Suprapubic skin (tissue), 4 donors: ENCODE measurements around the gene CLMN. TPM values are rescaled to one million over a fixed set of nuclear protein-coding genes. Genes with fewer than 3 reads are reported as not detected.

Experiments used
- DNase-seq, 2 donors: peaks; one replicate each; pipeline ENCODE4 v3.0.0-alpha.2; 2019; ENCODE audit warnings: low spot score in 2 of 2
- H3K27ac ChIP-seq: fragments of 200-600 bp; sonication (generic); one replicate; pipeline ENCODE4 v1.5.1; 2019
- H3K27me3 ChIP-seq: fragments of 200-600 bp; sonication (generic); one replicate; pipeline ENCODE4 v1.5.1; 2019
- H3K36me3 ChIP-seq: fragments of 200-600 bp; sonication (generic); one replicate; pipeline ENCODE4 v1.5.1; 2019
- H3K4me1 ChIP-seq: fragments of 200-600 bp; sonication (generic); one replicate; pipeline ENCODE4 v1.5.1; 2019
- H3K4me3 ChIP-seq: fragments of 200-600 bp; sonication (generic); one replicate; pipeline ENCODE4 v1.5.1; 2019; ENCODE audit warnings: mild to moderate bottlenecking
- H3K9me3 ChIP-seq: fragments of 200-600 bp; sonication (generic); one replicate; pipeline ENCODE4 v1.5.1; 2019
- EP300 ChIP-seq: sonication (generic); formaldehyde crosslinking; IDR thresholded peaks from one replicate; pipeline ENCODE4 v1.6.1; 2017; ENCODE audit warnings: antibody characterized with exemption
- POLR2A ChIP-seq, 2 donors: fragments of 450-650 bp; IDR thresholded peaks; one replicate each; pipeline ENCODE4 v1.6.1; 2017; ENCODE audit warnings: antibody characterized with exemption in 2 of 2, mild to moderate bottlenecking in 2 of 2, moderate library complexity in 2 of 2
- POLR2AphosphoS5 ChIP-seq, 3 donors: sonication (generic); formaldehyde crosslinking; IDR thresholded peaks; one replicate each; pipeline ENCODE4 v1.6.1; 2017; ENCODE audit warnings: antibody characterized with exemption in 3 of 3
- WGBS: methylation state at CpG from one replicate; pipeline ENCODE4 v1.1.5; 2018; 5-methylcytosine and 5-hydroxymethylcytosine counted together
- total RNA-seq, 4 donors: library from RNA; depleted of rRNA; stranded (reverse); fragments of >200 nt; gene quantifications; one replicate each; pipeline ENCODE4 v1.1.0, GENCODE V29; 2016
- TF ChIP-seq, protein P1 (sequence below), 2 donors: fragments of 200-600 bp in 1 of 2; fragments of 450-650 bp in 1 of 2; sonication (generic) in 1 of 2; IDR thresholded peaks; one replicate each; pipeline ENCODE4 v1.5.1; 2016 to 2019; ENCODE audit warnings: antibody characterized with exemption in 2 of 2, mild to moderate bottlenecking in 1 of 2, moderate library complexity in 1 of 2

Gene CLMN
- total RNA-seq, 4 donors from 2014 or later = 5.0 to 25.7 (median 7.0) TPM

DNA sequence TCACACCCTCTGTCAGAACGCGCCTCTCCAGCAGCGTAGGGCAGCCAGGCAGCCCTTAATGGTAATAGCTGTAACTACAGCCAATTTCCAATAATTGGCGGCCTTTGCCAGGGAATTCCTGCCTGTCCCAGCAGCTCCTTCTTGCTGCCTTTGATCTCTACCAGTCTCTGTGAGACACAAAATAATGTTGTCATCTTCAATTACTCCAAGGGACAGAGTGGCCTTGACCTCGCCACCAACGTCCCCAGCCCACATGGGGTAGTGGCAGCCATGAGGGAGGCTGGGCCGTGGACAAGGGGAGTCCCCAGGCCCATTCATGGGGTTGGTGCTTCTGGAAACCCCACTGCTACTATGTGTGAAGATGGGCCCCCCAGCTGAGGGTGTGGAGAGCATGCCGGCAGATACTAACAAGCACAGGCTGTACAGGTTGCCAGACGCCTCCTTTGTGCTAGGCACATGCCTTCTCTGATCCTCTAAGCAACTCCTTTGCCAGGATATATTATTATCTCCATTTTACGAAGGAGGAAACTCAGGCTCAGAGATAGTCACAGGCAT is 17.4 kb upstream of the CLMN start:
- Histone ChIP-seq H3K4me1 (peaks cover 17% of the 10 kb centered on the region), H3K27ac (no peak overlapping the region), H3K27me3 (peaks cover 11% of the 10 kb centered on the region), H3K9me3 (no peaks in the 10 kb centered on the region), H3K36me3 (no peaks in the 10 kb centered on the region), H3K4me3 (no peak overlapping the region)
- TF ChIP-seq POLR2A (IDR thresholded peaks at IDR 0.05) = no peak
- DNase-seq = no peak
- 72% methylated on average over 7 of the region's 10 CpGs for WGBS

DNA sequence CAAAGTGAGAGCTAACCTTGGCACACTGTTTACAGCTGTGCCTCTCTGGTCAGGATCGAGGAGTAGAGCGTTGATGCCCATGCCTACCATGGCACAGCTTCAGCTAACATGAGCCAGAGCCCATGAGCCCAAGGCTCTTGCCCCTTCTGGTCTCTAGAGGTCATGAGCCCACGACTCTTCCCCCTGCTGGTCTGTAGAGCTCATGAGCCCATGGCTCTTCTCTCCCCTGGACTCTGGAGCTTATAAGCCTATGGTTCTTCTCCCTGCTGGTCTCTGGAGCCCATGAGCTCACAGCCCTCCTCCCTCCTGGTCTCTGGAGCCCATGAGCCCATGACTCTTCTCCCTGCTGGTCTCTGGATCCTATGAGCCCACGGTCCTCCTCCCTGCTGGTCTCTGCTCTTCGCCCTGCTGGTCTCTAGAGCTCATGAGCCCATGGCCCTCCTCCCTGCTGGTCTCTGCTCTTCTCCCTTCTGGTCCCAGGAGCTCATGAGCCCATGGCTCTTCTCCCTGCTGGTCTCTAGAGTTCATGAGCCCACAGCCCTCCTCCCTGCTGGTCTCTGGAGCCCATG is 16.6 kb upstream of the CLMN start:
- no peak for TF ChIP-seq EP300
- TF ChIP-seq, protein P1, sequence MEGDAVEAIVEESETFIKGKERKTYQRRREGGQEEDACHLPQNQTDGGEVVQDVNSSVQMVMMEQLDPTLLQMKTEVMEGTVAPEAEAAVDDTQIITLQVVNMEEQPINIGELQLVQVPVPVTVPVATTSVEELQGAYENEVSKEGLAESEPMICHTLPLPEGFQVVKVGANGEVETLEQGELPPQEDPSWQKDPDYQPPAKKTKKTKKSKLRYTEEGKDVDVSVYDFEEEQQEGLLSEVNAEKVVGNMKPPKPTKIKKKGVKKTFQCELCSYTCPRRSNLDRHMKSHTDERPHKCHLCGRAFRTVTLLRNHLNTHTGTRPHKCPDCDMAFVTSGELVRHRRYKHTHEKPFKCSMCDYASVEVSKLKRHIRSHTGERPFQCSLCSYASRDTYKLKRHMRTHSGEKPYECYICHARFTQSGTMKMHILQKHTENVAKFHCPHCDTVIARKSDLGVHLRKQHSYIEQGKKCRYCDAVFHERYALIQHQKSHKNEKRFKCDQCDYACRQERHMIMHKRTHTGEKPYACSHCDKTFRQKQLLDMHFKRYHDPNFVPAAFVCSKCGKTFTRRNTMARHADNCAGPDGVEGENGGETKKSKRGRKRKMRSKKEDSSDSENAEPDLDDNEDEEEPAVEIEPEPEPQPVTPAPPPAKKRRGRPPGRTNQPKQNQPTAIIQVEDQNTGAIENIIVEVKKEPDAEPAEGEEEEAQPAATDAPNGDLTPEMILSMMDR (IDR thresholded peaks at IDR 0.05) = no peak
- no peak for TF ChIP-seq POLR2AphosphoS5 (IDR thresholded peaks at IDR 0.05)
- no peak for TF ChIP-seq POLR2A (IDR thresholded peaks at IDR 0.05)
- whole genome bisulfite sequencing = 80% methylated on average over 5 of the region's 5 CpGs
- Histone ChIP-seq H3K27ac (no peak overlapping the region), H3K9me3 (no peaks in the 10 kb centered on the region), H3K27me3 (peaks cover 11% of the 10 kb centered on the region), H3K4me3 (no peak overlapping the region), H3K36me3 (no peaks in the 10 kb centered on the region), H3K4me1 (peaks cover 17% of the 10 kb centered on the region)
- no peak for DNase-seq

DNA sequence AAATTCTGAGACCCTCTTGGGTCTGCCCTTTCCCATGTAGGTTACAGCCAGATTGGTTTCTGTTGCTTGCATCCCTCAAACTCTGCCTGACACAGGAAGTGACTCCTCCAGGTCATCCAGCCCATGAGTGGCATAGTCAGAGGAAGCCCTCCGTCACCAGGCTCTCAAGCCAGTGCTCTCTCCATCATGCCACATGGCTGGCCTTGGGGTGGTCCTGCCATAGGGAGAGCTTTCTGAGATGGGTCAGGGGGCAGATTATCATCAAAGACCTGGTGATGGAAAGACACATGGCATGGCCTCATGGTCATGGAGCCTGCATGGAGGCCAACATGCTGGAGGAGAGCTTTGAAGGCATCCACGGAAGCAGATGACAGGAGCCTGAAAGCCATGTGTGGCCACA is 15.4 kb upstream of the CLMN start:
- WGBS = 89% methylated on average over 2 of the region's 2 CpGs
- Histone ChIP-seq H3K4me1 (peaks cover 9% of the 10 kb centered on the region), H3K27me3 (peaks cover 11% of the 10 kb centered on the region)

DNA sequence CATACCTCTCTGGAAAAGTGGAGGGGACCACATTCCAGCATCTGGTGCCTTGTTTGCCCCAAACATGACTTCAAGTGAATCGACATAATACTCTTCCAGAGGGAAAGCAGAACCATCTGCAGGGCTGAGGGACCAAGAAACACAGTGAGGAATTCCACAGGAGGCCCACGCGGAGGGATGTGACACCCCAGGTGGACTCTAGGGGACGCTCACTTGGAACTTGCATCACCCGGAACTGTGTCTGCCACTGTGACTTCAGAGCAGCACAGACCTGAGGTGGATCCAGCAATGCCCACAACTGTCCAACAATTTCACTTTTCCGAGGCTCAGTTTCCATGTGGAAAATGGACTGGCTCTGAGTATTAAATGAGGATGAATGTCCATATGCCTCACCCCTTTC is 14.3 kb upstream of the CLMN start:
- WGBS = 88% methylated on average over 6 of the region's 6 CpGs
- H3K36me3 ChIP-seq = no peaks in the 10 kb centered on the region
- TF ChIP-seq, protein P1 (IDR thresholded peaks at IDR 0.05) = no peak
- no peak for TF ChIP-seq EP300
- TF ChIP-seq POLR2A (IDR thresholded peaks at IDR 0.05) = no peak
- TF ChIP-seq POLR2AphosphoS5 (IDR thresholded peaks at IDR 0.05) = no peak
- H3K27me3 ChIP-seq = peaks cover 11% of the 10 kb centered on the region
- no peaks in the 10 kb centered on the region for H3K9me3 ChIP-seq
- H3K4me1 ChIP-seq = peaks cover 6% of the 10 kb centered on the region
- no peak overlapping the region for H3K4me3 ChIP-seq
- no peak overlapping the region for H3K27ac ChIP-seq
- DNase-seq = no peak

More for the DNA sequence above, 15.4 kb upstream of the CLMN start:
- H3K4me3 ChIP-seq = no peak overlapping the region
- no peak for DNase-seq
- H3K9me3 ChIP-seq = no peaks in the 10 kb centered on the region
- H3K36me3 ChIP-seq = no peaks in the 10 kb centered on the region
- H3K27ac ChIP-seq = no peak overlapping the region
- TF ChIP-seq POLR2A (IDR thresholded peaks at IDR 0.05) = no peak
- no peak for TF ChIP-seq EP300
- TF ChIP-seq, protein P1 (IDR thresholded peaks at IDR 0.05) = no peak
- TF ChIP-seq POLR2AphosphoS5 (IDR thresholded peaks at IDR 0.05) = no peak

DNA sequence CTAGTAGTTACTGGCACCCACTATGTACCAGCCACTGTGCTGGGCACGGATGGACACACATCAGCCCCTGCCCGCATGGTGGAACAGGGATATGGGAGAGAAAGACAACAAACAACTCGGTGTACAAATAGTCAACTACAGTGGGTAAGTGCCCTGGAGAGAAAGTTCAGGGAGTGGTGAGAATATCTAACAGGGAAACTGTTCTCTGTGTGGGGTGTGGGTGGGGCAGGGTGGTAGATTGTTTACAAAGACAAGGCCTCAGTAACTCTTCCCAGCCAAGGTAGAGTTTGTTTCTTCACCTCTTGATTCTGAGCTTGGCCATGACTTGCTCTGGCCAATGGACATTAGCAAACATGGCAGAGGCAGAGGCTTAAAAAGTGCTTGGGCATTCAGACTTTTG is 12.9 kb upstream of the CLMN start:
- peaks cover 11% of the 10 kb centered on the region for H3K27me3 ChIP-seq
- no peak for TF ChIP-seq POLR2AphosphoS5 (IDR thresholded peaks at IDR 0.05)
- no peak for TF ChIP-seq EP300
- no peak for TF ChIP-seq POLR2A (IDR thresholded peaks at IDR 0.05)
- no peak overlapping the region for H3K27ac ChIP-seq
- no peak overlapping the region for H3K4me3 ChIP-seq
- H3K4me1 ChIP-seq = peaks cover 6% of the 10 kb centered on the region
- no peaks in the 10 kb centered on the region for H3K36me3 ChIP-seq
- 86% methylated on average over 3 of the region's 3 CpGs for WGBS
- no peaks in the 10 kb centered on the region for H3K9me3 ChIP-seq
- peak in 1 of 2 donors; percentile 16 for DNase-seq

DNA sequence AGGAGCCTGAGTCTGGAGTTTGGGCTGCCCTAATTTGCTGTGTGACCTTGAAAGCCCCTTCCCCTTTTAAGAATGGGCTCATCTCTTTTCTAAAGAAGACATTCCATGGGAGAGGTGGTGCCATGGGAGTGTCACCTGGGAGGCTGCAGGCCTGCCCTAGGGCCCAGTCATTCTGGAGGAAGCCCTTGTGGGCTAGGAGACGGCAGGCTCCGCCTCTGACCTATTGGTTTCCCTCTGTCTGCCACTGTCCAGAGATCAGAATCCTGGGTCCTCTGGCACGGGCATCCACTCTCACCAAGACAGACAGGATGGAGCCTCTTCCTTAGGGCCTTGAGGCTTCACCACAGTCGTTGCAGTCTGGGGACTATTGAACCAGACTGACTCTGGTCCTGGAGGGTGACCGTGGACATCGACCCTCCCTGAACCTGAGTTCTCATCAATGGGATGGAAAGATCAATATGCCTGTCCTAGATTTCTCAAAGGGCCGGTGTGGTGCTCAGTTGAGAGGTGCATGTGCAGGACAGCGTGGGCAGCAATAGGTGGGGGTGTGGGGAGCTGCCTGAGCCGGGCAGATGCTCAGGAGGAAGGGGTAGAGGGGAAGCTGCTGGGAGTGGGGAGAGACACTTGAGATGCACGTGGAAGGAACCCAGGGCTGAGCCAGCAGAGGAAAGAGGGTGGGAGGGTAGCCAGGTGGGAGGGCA is 12.2 kb upstream of the CLMN start:
- H3K27ac ChIP-seq = no peak overlapping the region
- no peaks in the 10 kb centered on the region for H3K4me1 ChIP-seq

More for the DNA sequence above, 12.2 kb upstream of the CLMN start:
- peak in 1 of 2 donors; percentile 54 for DNase-seq
- WGBS = 73% methylated on average over 7 of the region's 10 CpGs
- no peaks in the 10 kb centered on the region for H3K36me3 ChIP-seq
- TF ChIP-seq POLR2A (IDR thresholded peaks at IDR 0.05) (no peak), POLR2AphosphoS5 (IDR thresholded peaks at IDR 0.05) (no peak), EP300 (no peak)
- TF ChIP-seq, protein P1 (IDR thresholded peaks at IDR 0.05) = no peak
- peaks cover 4% of the 10 kb centered on the region for H3K27me3 ChIP-seq
- no peaks in the 10 kb centered on the region for H3K9me3 ChIP-seq
- no peak overlapping the region for H3K4me3 ChIP-seq
